Thymus (tissue), 11 donors: ENCODE results near the gene DEPDC5. TPM values are rescaled to one million over a fixed set of nuclear protein-coding genes. Genes with fewer than 3 reads are reported as not detected.

ENCODE experiments used
- DNase-seq, 9 donors: peaks; one replicate each; pipeline ENCODE4 v3.0.0-alpha.2; 2013; ENCODE audit warnings: low spot score in 9 of 9, low read depth in 6 of 9, missing footprints in 1 of 9
- H3K27ac ChIP-seq, 2 donors: one replicate each; pipeline ENCODE4 v1.5.1; 2013; ENCODE audit warnings: control low read depth in 1 of 2, low read depth in 1 of 2, low read length in 1 of 2, mild to moderate bottlenecking in 1 of 2, moderate library complexity in 1 of 2
- H3K27me3 ChIP-seq, 2 donors: one replicate each; pipeline ENCODE4 v1.5.1; 2013; ENCODE audit warnings: low read length in 1 of 2; ENCODE audit not compliant: control insufficient read depth in 2 of 2, insufficient read depth in 1 of 2
- H3K36me3 ChIP-seq, 2 donors: one replicate each; pipeline ENCODE4 v1.5.1; 2013; ENCODE audit warnings: low read length in 1 of 2, mild to moderate bottlenecking in 1 of 2, moderate library complexity in 1 of 2; ENCODE audit not compliant: control insufficient read depth in 2 of 2, insufficient read depth in 2 of 2
- H3K4me1 ChIP-seq, 2 donors: one replicate each; pipeline ENCODE4 v1.5.1; 2013; ENCODE audit warnings: low read length in 2 of 2; ENCODE audit not compliant: control insufficient read depth in 2 of 2, insufficient read depth in 2 of 2
- H3K4me3 ChIP-seq, 2 donors: one replicate each; pipeline ENCODE4 v1.5.1; 2013; ENCODE audit warnings: low read length in 2 of 2, control low read depth in 1 of 2, mild to moderate bottlenecking in 1 of 2
- H3K9me3 ChIP-seq, 2 donors: one replicate each; pipeline ENCODE4 v1.5.1; 2013; ENCODE audit warnings: low read length in 1 of 2, mild to moderate bottlenecking in 1 of 2; ENCODE audit not compliant: control insufficient read depth in 2 of 2, insufficient read depth in 1 of 2
- WGBS: extraction: QIAGEN DNeasy Blood & Tissue Kit; methylation state at CpG from one replicate; pipeline ENCODE4 v1.1.7; 2013; 5-methylcytosine and 5-hydroxymethylcytosine counted together
- polyA plus RNA-seq: library from polyadenylated mRNA; stranded (reverse); fragments of 200-250 nt; gene quantifications from one replicate; pipeline ENCODE4 v1.2.3, GENCODE V29; 2013
- total RNA-seq: library from RNA; stranded (reverse); fragments of 120-200 nt; gene quantifications from one replicate; pipeline ENCODE4 v1.2.4, GENCODE V29; 2013
- donor health status: healthy.

Gene DEPDC5
- total and polyA plus RNA-seq, 2 donors, result 9.2 to 10.5 TPM

DNA sequence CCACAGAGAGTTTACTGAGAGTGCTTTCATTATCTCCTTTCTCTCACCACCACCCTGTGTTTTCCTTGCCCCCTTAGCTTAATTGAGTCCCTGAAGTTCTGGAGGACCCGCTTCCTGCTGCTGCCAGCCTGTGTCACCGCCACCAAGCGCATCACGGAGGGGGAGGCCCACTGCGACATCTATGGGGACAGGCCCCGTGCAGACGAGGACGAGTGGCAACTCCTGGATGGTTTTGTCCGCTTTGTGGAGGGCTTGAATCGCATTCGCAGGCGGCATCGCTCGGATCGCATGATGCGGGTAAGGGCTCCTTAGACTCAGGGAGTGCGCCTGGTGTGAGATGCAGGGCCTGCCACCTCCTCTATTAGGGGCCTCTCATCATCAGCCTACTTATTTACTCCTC, 91.1 kb downstream of the DEPDC5 start:
- DNase-seq, result no peak
- H3K27me3 ChIP-seq, result no peaks in the 10 kb centered on the region
- H3K36me3 ChIP-seq, result peaks cover 47 to 50% of the 10 kb centered on the region in 2 donors
- no peak overlapping the region for H3K4me3 ChIP-seq
- no peak overlapping the region for H3K27ac ChIP-seq
- H3K4me1 ChIP-seq, result no peaks in the 10 kb centered on the region
- no peaks in the 10 kb centered on the region for H3K9me3 ChIP-seq
- 97% methylated on average over 17 of the region's 17 CpGs for WGBS

DNA sequence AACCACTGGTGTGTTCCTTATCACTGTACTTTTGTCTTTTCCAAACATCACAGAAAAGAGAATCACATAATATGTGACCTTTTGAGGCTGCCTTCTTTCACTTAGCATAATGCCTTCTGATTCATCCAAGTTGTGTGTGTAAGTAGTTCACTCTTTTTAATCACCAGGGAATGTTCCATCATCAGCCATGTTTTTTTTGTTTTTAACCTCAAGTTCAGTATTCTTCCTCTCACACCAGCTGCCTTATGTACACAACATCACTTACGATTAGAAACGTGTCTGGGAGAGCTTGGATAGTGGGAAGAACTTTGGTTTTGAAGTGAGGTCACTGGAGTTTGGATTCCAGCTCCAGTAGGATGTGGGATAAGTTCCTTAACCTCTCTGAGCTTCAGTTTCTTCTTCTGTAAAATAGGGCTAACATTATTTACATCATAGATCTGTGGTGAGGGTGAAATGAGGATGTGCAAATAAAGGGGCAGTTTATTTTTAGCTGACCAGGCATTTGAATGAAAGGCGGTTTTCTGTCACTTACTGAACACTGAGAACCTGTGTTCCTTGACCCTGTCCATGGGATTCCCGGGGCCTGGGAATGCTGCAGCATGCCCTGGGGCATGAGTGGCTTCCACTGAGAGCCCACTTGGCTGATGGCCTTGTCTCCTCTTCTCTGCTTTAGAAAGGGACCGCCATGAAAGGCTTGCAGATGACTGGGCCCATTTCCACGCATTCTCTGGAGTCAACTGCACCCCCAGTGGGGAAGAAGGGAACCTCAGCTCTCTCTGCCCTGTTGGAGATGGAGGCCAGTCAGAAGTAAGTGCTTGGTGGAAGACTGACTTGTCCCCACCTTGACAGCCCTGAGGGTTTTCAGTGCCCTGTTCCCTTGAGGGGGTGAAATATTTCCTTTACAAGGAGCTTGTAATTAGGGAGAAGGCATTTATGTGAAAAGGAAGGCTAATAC, 92.6 kb downstream of the DEPDC5 start:
- DNase-seq, result no peak
- Histone ChIP-seq H3K9me3 (no peaks in the 10 kb centered on the region), H3K27me3 (no peaks in the 10 kb centered on the region), H3K4me3 (no peak overlapping the region), H3K36me3 (peaks cover 38 to 41% of the 10 kb centered on the region in 2 donors), H3K27ac (no peak overlapping the region), H3K4me1 (no peaks in the 10 kb centered on the region)
- WGBS, result 97% methylated on average over 6 of the region's 6 CpGs

DNA sequence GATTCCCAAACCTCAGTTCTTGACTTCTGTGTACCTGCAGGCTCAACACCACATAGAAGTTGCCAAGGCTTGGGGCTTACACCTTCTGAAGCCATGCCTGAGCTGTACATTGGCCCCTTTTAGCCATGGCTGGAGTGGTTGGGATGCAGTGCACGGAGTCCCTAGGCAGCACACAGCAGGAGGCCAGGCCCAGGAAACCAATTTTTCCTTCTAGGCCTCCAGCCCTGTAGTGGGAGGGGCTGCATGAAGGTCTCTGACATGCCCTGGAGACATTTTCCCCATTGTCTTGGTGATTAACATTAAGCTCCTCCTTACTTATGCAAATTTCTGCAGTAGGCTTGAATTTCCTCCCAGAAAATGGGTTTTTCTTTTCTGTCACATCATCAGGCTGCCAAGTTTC, 94.6 kb downstream of the DEPDC5 start:
- no peaks in the 10 kb centered on the region for H3K4me1 ChIP-seq
- no peak overlapping the region for H3K27ac ChIP-seq
- no peaks in the 10 kb centered on the region for H3K27me3 ChIP-seq
- DNase-seq, result no peak
- H3K36me3 ChIP-seq, result peaks cover 38 to 42% of the 10 kb centered on the region in 2 donors
- H3K9me3 ChIP-seq, result no peaks in the 10 kb centered on the region
- no peak overlapping the region for H3K4me3 ChIP-seq
- WGBS, result 98% methylated on average over 1 of the region's 1 CpG

DNA sequence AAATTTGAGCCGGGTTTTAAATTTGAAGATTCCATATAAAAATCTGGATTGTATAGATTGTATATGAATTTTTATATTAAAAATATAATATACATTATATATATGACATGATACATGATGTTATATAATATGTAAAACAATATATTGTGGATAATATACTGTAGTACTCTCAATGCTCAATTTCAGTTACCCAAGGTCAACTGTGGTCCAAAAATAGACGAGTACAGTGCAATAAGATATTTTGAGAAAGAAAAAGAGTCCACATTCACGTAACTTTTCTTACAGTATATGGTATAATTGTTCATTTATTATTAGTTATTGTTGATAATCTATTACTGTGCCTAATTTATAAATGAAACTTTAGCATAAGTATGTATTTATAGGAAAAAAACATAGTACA, 96.3 kb downstream of the DEPDC5 start:
- H3K4me3 ChIP-seq, result no peak overlapping the region
- no peaks in the 10 kb centered on the region for H3K27me3 ChIP-seq
- no peaks in the 10 kb centered on the region for H3K9me3 ChIP-seq
- no peak for DNase-seq
- H3K4me1 ChIP-seq, result no peaks in the 10 kb centered on the region
- 98% methylated on average over 3 of the region's 3 CpGs for WGBS
- peaks cover 38 to 42% of the 10 kb centered on the region in 2 donors for H3K36me3 ChIP-seq
- no peak overlapping the region for H3K27ac ChIP-seq

DNA sequence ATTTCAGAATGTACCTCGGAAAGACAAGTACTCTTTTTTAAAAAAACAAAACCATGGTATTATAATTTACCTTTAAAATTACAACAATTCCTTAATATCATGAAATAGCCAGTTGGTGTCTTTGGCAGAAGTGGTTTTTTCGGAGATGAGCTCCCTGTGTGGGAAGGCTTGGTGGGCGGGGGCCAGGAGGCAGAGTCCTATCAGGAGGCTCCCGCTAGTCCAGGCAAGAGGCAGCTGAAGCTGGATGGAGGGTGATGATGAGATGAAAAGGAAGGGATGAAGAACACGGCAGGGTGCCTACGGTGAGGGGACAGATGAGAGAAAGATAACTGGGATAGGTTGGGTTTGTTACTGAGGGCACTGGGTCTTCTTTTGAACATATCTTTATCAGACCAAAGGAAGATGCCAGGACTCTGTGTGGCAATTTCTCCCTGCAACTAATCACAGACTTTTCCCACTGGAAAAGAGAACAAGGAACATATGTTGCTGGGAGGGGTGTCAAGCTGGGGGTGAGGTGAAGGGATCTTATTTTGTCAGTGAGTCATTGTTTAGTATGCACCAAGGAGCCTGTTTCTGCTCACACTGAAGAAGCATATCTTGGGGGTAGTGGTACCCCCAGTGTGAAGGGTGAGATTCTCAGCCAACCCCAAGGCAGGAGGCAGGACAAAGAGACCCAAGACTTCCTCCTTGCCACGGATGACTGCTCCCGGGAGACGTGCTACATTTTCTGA, 99.0 kb downstream of the DEPDC5 start:
- peaks cover 24 to 32% of the 10 kb centered on the region in 2 donors for H3K36me3 ChIP-seq

GRCh38 chr22:31853736-31854495, 100.1 kb downstream of the DEPDC5 start:
- no peaks in the 10 kb centered on the region for H3K27me3 ChIP-seq
- DNase-seq, result no peak
- no peak overlapping the region for H3K27ac ChIP-seq
- 99% methylated on average over 6 of the region's 6 CpGs for WGBS
- no peaks in the 10 kb centered on the region for H3K9me3 ChIP-seq
- peaks cover 23 to 32% of the 10 kb centered on the region in 2 donors for H3K36me3 ChIP-seq
- peaks cover 0 to 3% of the 10 kb centered on the region in 2 donors for H3K4me1 ChIP-seq
- no peak overlapping the region for H3K4me3 ChIP-seq

More for the DNA sequence above, 99.0 kb downstream of the DEPDC5 start:
- no peak overlapping the region for H3K4me3 ChIP-seq
- 97% methylated on average over 9 of the region's 9 CpGs for WGBS
- no peaks in the 10 kb centered on the region for H3K9me3 ChIP-seq
- no peak for DNase-seq
- no peaks in the 10 kb centered on the region for H3K27me3 ChIP-seq
- no peak overlapping the region for H3K27ac ChIP-seq
- peaks cover 0 to 3% of the 10 kb centered on the region in 2 donors for H3K4me1 ChIP-seq

DNA sequence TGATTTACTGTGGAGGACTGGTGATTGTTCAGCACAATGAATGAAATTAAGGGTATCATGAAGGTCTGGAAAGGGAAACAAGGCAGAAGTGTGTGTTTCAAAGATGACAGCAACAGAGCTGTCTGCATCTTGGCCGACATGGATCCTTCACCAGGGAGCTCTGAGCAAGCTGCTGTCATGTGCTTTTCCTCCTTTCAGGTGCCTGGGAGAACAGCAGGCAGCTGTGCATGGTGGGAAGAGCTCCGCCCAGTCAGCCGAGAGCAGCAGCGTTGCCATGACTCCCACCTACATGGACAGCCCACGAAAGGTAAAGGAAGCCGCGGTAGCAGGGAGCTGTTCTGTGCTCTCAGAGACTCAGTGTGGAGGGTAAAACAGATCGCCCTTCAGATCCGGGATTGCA, 103.4 kb downstream of the DEPDC5 start:
- Histone ChIP-seq H3K9me3 (no peaks in the 10 kb centered on the region), H3K27me3 (no peaks in the 10 kb centered on the region), H3K27ac (no peak overlapping the region), H3K4me1 (peaks cover 0 to 3% of the 10 kb centered on the region in 2 donors), H3K4me3 (no peak overlapping the region), H3K36me3 (peaks cover 28 to 34% of the 10 kb centered on the region in 2 donors)
- 91% methylated on average over 9 of the region's 9 CpGs for WGBS
- peak in 1 of 9 donors; percentile 10 for DNase-seq

- Histone ChIP-seq H3K9me3 (no peaks in the 10 kb centered on the region), H3K4me3 (no peak overlapping the region), H3K27ac (no peak overlapping the region), H3K4me1 (peaks cover 0 to 3% of the 10 kb centered on the region in 2 donors), H3K36me3 (peaks cover 10 to 23% of the 10 kb centered on the region in 2 donors), H3K27me3 (no peaks in the 10 kb centered on the region)
- DNase-seq, result no peak
- 98% methylated on average over 11 of the region's 11 CpGs for WGBS
These were observed 107.5 kb downstream of the DEPDC5 start for GRCh38 chr22:31861226-31861840.
